GM12865 (cell line): ENCODE results near the gene GPR35.
A peak's percentile ranks its signal among the peaks of the same experiment; 100 is the strongest.

ENCODE experiments used
- DNase-seq: peaks from one replicate; pipeline ENCODE4 v3.0.0; 2010; ENCODE audit warnings: low read depth
- H3K4me3 ChIP-seq: 2 replicates; pipeline ENCODE4 v1.5.1; 2011; ENCODE audit warnings: mild to moderate bottlenecking, low read depth, low read length, control low read depth
- TF ChIP-seq, protein P1 (sequence below): IDR thresholded peaks from 2 replicates; pipeline ENCODE4 v1.5.1; 2011; ENCODE audit warnings: low read length, control low read depth, low read depth, inconsistent platforms; ENCODE audit not compliant: insufficient read depth; ENCODE audit errors: missing control alignments

GPR35 gene

DNA sequence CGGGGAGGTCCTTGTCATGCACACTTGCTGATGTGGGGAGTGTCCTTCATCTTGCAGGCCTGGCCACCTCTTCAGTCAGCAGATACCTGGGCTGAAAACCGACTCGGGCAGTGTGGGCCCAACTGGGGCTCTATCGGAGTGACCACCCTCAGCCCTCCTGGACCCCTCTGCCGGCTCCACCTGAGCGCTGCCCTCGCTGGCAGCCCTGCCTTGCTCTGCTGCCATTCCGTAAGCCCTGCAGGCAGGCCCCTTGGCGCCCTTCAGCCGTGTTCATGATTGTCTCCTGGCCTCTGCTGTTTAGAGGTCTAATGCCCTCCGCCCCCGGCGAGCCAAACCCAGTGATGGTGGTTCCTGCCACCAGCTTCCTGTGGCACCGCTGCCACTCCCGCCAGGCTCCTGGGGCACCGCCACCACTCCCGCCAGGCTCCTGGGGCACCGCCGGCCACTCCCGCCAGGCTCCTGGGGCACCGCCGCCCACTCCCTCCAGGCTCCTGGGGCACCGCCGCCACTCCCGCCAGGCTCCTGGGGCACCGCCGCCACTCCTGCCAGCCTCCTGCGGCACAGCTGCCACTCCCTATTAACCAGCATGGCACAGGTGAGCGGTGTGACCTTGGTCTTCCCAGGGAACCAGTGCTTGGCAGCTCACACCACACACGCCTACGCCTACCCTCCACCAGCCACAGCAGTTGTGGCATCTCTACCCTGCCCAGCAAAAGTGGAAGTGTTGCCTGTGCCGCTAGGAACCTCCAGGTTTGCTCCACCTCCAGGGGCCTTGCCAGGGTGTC lies 22.8 kb upstream of the GPR35 start:
- H3K4me3 ChIP-seq = no peak overlapping the region
- TF ChIP-seq, protein P1, sequence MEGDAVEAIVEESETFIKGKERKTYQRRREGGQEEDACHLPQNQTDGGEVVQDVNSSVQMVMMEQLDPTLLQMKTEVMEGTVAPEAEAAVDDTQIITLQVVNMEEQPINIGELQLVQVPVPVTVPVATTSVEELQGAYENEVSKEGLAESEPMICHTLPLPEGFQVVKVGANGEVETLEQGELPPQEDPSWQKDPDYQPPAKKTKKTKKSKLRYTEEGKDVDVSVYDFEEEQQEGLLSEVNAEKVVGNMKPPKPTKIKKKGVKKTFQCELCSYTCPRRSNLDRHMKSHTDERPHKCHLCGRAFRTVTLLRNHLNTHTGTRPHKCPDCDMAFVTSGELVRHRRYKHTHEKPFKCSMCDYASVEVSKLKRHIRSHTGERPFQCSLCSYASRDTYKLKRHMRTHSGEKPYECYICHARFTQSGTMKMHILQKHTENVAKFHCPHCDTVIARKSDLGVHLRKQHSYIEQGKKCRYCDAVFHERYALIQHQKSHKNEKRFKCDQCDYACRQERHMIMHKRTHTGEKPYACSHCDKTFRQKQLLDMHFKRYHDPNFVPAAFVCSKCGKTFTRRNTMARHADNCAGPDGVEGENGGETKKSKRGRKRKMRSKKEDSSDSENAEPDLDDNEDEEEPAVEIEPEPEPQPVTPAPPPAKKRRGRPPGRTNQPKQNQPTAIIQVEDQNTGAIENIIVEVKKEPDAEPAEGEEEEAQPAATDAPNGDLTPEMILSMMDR = no peak
- DNase-seq = no peak

DNA sequence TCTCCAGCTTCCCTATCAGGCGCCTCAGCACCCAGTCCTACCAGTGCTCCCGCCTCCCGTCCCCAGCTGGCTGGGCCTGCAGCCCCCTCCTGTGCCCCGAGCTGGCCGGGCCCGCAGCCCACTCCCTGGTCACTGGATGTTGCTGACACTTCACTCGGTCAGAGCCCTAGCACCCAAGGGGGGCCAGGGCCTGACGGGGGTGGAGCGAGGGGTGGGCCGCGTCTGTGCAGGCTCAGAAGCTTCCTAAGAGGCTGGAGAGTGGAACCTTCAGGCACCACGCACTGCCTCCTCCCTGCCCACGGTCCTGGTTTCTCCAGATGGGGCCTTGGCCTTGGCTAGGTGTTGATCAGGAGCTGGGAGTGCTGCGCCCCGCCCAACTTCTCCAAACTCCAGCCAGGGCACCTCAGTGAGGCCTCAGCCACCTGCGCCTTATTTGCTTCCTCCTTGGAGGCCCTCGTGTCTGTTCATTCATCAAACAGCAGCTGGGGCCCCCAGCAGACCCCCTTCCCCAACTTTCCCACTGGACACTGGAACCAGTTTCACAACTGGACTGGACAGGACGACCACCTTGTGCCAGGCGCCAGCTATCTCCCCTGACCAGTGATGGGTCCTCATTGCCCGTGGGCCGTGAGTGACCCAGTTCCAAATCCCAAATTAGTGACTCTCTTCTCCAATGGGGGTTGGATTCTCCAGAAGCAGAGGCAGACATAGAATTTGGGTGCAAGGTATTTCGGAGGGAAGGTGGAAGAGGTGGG lies 22.0 kb upstream of the GPR35 start:
- DNase-seq = no peak
- H3K4me3 ChIP-seq = no peak overlapping the region
- TF ChIP-seq, protein P1 = no peak

DNA sequence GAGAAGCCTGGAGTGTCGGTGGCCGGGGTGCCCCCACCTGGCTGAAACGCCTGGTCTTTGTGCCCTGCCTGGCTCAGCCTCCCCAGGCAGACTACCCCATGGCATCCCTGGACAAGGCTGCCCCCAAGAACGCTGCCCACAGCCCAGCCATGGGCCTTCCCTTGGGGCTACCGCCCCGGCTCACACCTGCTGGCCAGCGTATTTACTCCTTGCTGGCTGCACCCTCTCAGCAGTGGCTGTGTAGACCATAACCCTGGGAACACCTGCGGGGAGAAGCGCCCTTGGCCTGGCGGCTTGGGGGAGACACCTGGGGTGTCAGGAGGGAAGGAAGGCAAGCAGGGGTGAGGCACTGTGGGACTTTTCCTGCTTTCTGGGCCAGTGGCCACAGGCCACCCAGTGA lies 21.4 kb upstream of the GPR35 start:
- TF ChIP-seq, protein P1 = no peak
- DNase-seq = no peak
- no peak overlapping the region for H3K4me3 ChIP-seq

DNA sequence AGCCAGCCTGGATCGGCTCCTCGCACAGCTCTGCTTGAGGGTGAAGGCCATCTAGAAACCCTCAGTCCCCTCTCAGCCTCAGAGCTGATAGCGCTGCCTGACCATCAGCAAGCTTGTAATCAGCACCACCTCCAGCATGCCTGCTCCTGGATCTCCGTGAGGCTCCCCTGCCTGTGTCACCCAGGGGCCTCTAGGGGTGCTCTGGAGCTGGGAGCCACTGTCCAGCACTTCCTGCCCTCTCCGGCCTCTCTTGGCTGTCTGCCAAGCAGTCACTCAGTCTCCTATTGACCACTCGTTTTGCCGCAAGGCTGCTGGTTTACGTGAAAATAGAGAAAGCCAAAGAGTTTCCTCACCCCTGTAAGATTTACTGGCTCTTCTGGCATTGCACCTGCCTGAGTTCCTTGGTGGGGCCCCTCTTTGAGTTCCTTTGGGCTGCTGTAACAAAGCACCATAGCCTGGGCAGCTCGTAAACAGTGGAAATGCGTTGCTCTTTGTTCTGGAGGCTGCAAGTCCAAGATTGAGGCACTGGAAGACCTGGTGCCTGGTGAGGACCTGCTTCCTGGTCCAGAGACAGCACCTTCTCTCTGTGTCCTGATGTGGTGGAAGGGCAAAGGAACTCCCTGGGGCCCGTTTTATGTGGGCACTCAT lies 20.9 kb upstream of the GPR35 start:
- TF ChIP-seq, protein P1 = peak; percentile 55
- H3K4me3 ChIP-seq = no peak overlapping the region
- peak; percentile 45 for DNase-seq

DNA sequence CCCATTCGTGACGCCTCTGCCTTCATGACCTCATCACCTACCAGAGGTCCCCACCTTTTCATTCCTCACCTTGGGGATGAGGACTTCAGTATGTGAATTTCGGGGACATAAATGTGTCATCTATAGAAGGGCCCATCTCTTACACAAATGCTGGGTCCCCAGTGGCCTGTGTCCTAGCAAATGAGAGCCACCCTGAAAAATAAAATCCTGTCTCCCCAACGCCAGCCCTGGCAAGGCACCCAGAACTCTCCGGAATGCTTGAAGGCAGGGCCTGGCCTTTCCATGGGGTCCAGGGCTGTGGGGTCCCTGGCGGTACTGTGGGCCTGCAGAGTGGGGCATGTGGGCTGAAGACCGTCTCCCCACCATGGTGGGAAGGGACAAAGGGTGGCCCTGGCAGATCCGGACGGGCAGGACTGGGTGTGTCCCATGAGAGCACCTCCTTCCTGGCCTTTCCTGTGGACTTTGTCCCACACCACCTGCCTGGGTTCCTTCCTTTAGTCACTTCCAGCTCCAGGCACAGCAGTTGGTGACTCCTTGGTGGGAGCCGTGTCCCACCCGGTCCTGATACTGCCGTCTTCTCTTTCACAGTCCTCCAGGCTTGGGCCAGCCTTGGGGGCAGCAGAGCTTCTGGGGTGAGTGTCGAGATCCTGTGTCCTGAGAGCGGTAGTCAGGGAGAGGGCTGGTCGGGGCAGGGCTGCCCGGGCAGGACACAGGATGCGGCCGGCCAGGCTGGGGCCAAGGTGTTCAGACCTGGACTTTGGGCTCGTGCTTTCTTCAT lies 20.2 kb upstream of the GPR35 start:
- H3K4me3 ChIP-seq = no peak overlapping the region
- TF ChIP-seq, protein P1 = no peak
- DNase-seq = no peak
